Lower lobe of right lung (tissue), 2 donors: ENCODE results near the gene PRKCZ. TPM values are rescaled to one million over a fixed set of nuclear protein-coding genes. Genes with fewer than 3 reads are reported as not detected.
A peak's percentile ranks its signal among the peaks of the same experiment; 100 is the strongest.

Source experiments
- ATAC-seq, 2 donors: fragments of 200-7000 bp; cut with Tn5 transposase; one replicate each; pipeline ENCODE4 v1.9.1; 2020 to 2022; ENCODE audit warnings: mild to moderate bottlenecking in 2 of 2, moderate library complexity in 2 of 2
- DNase-seq: peaks from one replicate; pipeline ENCODE4 v3.0.0-alpha.2; 2020
- H3K27ac ChIP-seq: fragments of 200-600 bp; one replicate; pipeline ENCODE4 v1.8.0; 2022
- H3K27me3 ChIP-seq: fragments of 200-600 bp; one replicate; pipeline ENCODE4 v1.8.0; 2022; ENCODE audit warnings: low read depth
- H3K36me3 ChIP-seq: fragments of 200-600 bp; one replicate; pipeline ENCODE4 v1.8.0; 2022; ENCODE audit warnings: mild to moderate bottlenecking
- H3K4me1 ChIP-seq: fragments of 200-600 bp; one replicate; pipeline ENCODE4 v1.8.0; 2022
- H3K4me3 ChIP-seq: fragments of 200-600 bp; one replicate; pipeline ENCODE4 v1.8.0; 2022; ENCODE audit warnings: mild to moderate bottlenecking
- H3K9me3 ChIP-seq: fragments of 200-600 bp; one replicate; pipeline ENCODE4 v1.8.0; 2022
- CTCF ChIP-seq: fragments of 200-600 bp; IDR thresholded peaks from one replicate; pipeline ENCODE4 v1.8.0; 2022; ENCODE audit warnings: antibody characterized with exemption, mild to moderate bottlenecking
- intact Hi-C: fragments of 100-400 bp; cut with DNase I; formaldehyde crosslinking; loops from one replicate; pipeline ENCODE4 v1.11.0; 2022
- total RNA-seq: library from RNA; stranded (reverse); fragmentation: NEBNext Ultra II Directional; extraction: Animal tissue kit (Norgen Biotek cat#: 25700); gene quantifications from one replicate; pipeline ENCODE4 v1.2.1, GENCODE V29; 2021
- donor health status: DM: no; HTN: yes; CAD: no; lungs with severe emphysema.

PRKCZ gene
- total RNA-seq, 1 donor from 2014 or later = 97.6 TPM

GRCh38 chr1:2095394-2095793, 45.2 kb downstream of the PRKCZ start:
- ATAC-seq = no peak

GRCh38 chr1:2095981-2096736, 45.9 kb downstream of the PRKCZ start:
- H3K36me3 ChIP-seq = no peaks in the 10 kb centered on the region
- ATAC-seq (no peak), DNase-seq (no peak)
- H3K4me1 ChIP-seq = no peaks in the 10 kb centered on the region
- H3K27me3 ChIP-seq = no peaks in the 10 kb centered on the region
- no peaks in the 10 kb centered on the region for H3K9me3 ChIP-seq
- intact Hi-C loops = no loop called here
- H3K27ac ChIP-seq = no peak overlapping the region
- H3K4me3 ChIP-seq = no peak overlapping the region
- TF ChIP-seq CTCF = no peak

More at GRCh38 chr1:2095394-2095793, 45.2 kb downstream of the PRKCZ start:
- no peak overlapping the region for H3K4me3 ChIP-seq
- H3K27ac ChIP-seq = no peak overlapping the region
- H3K9me3 ChIP-seq = no peaks in the 10 kb centered on the region
- H3K4me1 ChIP-seq = no peaks in the 10 kb centered on the region
- H3K36me3 ChIP-seq = no peaks in the 10 kb centered on the region
- peaks cover under 1% of the 10 kb centered on the region for H3K27me3 ChIP-seq
- TF ChIP-seq CTCF = no peak
- intact Hi-C loops = no loop called here
- DNase-seq = no peak

- Histone ChIP-seq H3K4me1 (no peaks in the 10 kb centered on the region), H3K4me3 (no peak overlapping the region), H3K27ac (peak overlapping the region; percentile 43), H3K36me3 (no peaks in the 10 kb centered on the region), H3K27me3 (no peaks in the 10 kb centered on the region), H3K9me3 (no peaks in the 10 kb centered on the region)
- no peak for TF ChIP-seq CTCF
- DNase-seq (no peak), ATAC-seq (peak; percentile 11 to 41)
- intact Hi-C loops = no loop called here
Observed at GRCh38 chr1:2097386-2098300, 47.4 kb downstream of the PRKCZ start.

GRCh38 chr1:2098301-2098698, 48.1 kb downstream of the PRKCZ start:
- Histone ChIP-seq H3K36me3 (no peaks in the 10 kb centered on the region), H3K9me3 (no peaks in the 10 kb centered on the region), H3K27me3 (no peaks in the 10 kb centered on the region), H3K4me1 (no peaks in the 10 kb centered on the region), H3K4me3 (no peak overlapping the region), H3K27ac (peak overlapping the region; percentile 43)
- intact Hi-C loops = no loop called here
- TF ChIP-seq CTCF = peak; percentile 29
- ATAC-seq (peak; percentile 79 to 88), DNase-seq (peak; percentile 65)

GRCh38 chr1:2098839-2099785, 48.9 kb downstream of the PRKCZ start:
- TF ChIP-seq CTCF = no peak
- intact Hi-C loops = no loop called here
- no peaks in the 10 kb centered on the region for H3K36me3 ChIP-seq
- peaks cover 2% of the 10 kb centered on the region for H3K4me1 ChIP-seq
- no peaks in the 10 kb centered on the region for H3K27me3 ChIP-seq
- peak; percentile 39 for DNase-seq
- no peaks in the 10 kb centered on the region for H3K9me3 ChIP-seq
- no peak for ATAC-seq
- H3K27ac ChIP-seq = no peak overlapping the region
- no peak overlapping the region for H3K4me3 ChIP-seq
